Prostate gland (tissue), 2 donors: ENCODE results near the gene ADM2. TPM values are rescaled to one million over a fixed set of nuclear protein-coding genes. Genes with fewer than 3 reads are reported as not detected.

Experiments used
- DNase-seq: peaks from one replicate; pipeline ENCODE4 v3.0.0-alpha.2; 2019; ENCODE audit warnings: low spot score
- H3K27ac ChIP-seq, 2 donors: fragments of 200-600 bp; sonication (generic); 2 replicates each; pipeline ENCODE4 v1.5.1; 2017 to 2019
- H3K27me3 ChIP-seq: fragments of 200-600 bp; sonication (generic); replicated peaks from 2 replicates; pipeline ENCODE4 v1.5.1; 2019; ENCODE audit not compliant: insufficient read depth
- H3K36me3 ChIP-seq, 2 donors: fragments of 200-600 bp; sonication (generic); 1 replicate in 1 of 2; 2 replicates in 1 of 2; pipeline versions ENCODE4 v1.5.1 to v1.8.1; 2017 to 2019
- H3K4me1 ChIP-seq: fragments of 200-600 bp; sonication (generic); replicated peaks from 2 replicates; pipeline ENCODE4 v1.5.1; 2019
- H3K4me3 ChIP-seq, 2 donors: fragments of 200-600 bp; sonication (generic); 2 replicates each; pipeline ENCODE4 v1.5.1; 2017 to 2019
- H3K9me3 ChIP-seq: fragments of 200-600 bp; sonication (generic); 2 replicates; pipeline ENCODE4 v1.5.1; 2017
- CTCF ChIP-seq, 4 experiments: fragments of 200-600 bp in 2 of 4; fragments of 450-650 bp in 2 of 4; sonication (generic) in 2 of 4; IDR thresholded peaks; 1 replicate in 3 of 4; 2 replicates in 1 of 4; pipeline ENCODE4 v1.5.1; 2016 to 2019; ENCODE audit warnings: antibody characterized with exemption in 4 of 4, mild to moderate bottlenecking in 2 of 4, moderate library complexity in 2 of 4
- POLR2A ChIP-seq: fragments of 450-650 bp; IDR thresholded peaks from one replicate; pipeline ENCODE4 v1.6.1; 2016; ENCODE audit warnings: antibody characterized with exemption, mild to moderate bottlenecking
- POLR2AphosphoS5 ChIP-seq: sonication (generic); formaldehyde crosslinking; IDR thresholded peaks from one replicate; pipeline ENCODE4 v1.6.1; 2017; ENCODE audit warnings: antibody characterized with exemption
- WGBS: methylation state at CpG from one replicate; pipeline ENCODE4 v1.1.5; 2018; 5-methylcytosine and 5-hydroxymethylcytosine counted together
- intact Hi-C: fragments of 100-400 bp; cut with DNase I; formaldehyde crosslinking; loops from one replicate; pipeline ENCODE4 v1.14.2; 2022
- total RNA-seq, 2 donors: library from RNA; depleted of rRNA; stranded (reverse); fragments of >200 nt; gene quantifications; one replicate each; pipeline ENCODE4 v1.1.0, GENCODE V29; 2016

The ADM2 gene
- total RNA-seq, 2 donors from 2014 or later, result 7.3 to 7.9 TPM

- Histone ChIP-seq H3K27me3 (no peaks in the 10 kb centered on the region), H3K4me3 (no peak overlapping the region), H3K9me3 (no peaks in the 10 kb centered on the region), H3K36me3 (peaks cover 0 to 14% of the 10 kb centered on the region in 2 donors), H3K4me1 (peaks cover 11% of the 10 kb centered on the region), H3K27ac (no peak overlapping the region)
- 83% methylated on average over 22 of the region's 26 CpGs for WGBS
- intact Hi-C loops, result no loop called here
- DNase-seq, result no peak
- no peak for TF ChIP-seq CTCF (IDR thresholded peaks at IDR 0.05)
These were observed 22.3 kb downstream of the ADM2 start for GRCh38 chr22:50503475-50504145.

- no peaks in the 10 kb centered on the region for H3K9me3 ChIP-seq
- intact Hi-C loops, result no loop called here
- H3K4me1 ChIP-seq, result peaks cover 14% of the 10 kb centered on the region
- no peaks in the 10 kb centered on the region for H3K27me3 ChIP-seq
- WGBS, result 58% methylated on average over 40 of the region's 44 CpGs
- TF ChIP-seq POLR2AphosphoS5 (no peak), CTCF (IDR thresholded peaks at IDR 0.05) (no peak), POLR2A (no peak)
- no peak overlapping the region for H3K27ac ChIP-seq
- DNase-seq, result no peak
- no peak overlapping the region for H3K4me3 ChIP-seq
- H3K36me3 ChIP-seq, result peaks cover 0 to 14% of the 10 kb centered on the region in 2 donors
These were observed 23.2 kb downstream of the ADM2 start for GRCh38 chr22:50504369-50505211.

- 72% methylated on average over 3 of the region's 14 CpGs for WGBS
These were observed 24.0 kb downstream of the ADM2 start for GRCh38 chr22:50505276-50505775.

GRCh38 chr22:50505776-50506610 is 24.6 kb downstream of the ADM2 start:
- no peak for DNase-seq

More at GRCh38 chr22:50505276-50505775, 24.0 kb downstream of the ADM2 start:
- no peak for DNase-seq
- Histone ChIP-seq H3K9me3 (no peaks in the 10 kb centered on the region), H3K4me1 (peaks cover 14% of the 10 kb centered on the region), H3K27me3 (no peaks in the 10 kb centered on the region), H3K36me3 (peaks cover 0 to 14% of the 10 kb centered on the region in 2 donors), H3K4me3 (no peak overlapping the region), H3K27ac (no peak overlapping the region)
- intact Hi-C loops, result no loop called here
- TF ChIP-seq CTCF (IDR thresholded peaks at IDR 0.05) (no peak), POLR2AphosphoS5 (no peak), POLR2A (no peak)

More at GRCh38 chr22:50505776-50506610, 24.6 kb downstream of the ADM2 start:
- no peak for TF ChIP-seq CTCF (IDR thresholded peaks at IDR 0.05)
- TF ChIP-seq POLR2A, result no peak
- TF ChIP-seq POLR2AphosphoS5, result no peak
- Histone ChIP-seq H3K36me3 (peaks cover 0 to 14% of the 10 kb centered on the region in 2 donors), H3K4me3 (peak overlapping the region in 1 of 2 donors; percentile 85), H3K27me3 (no peaks in the 10 kb centered on the region), H3K9me3 (no peaks in the 10 kb centered on the region), H3K4me1 (peaks cover 14% of the 10 kb centered on the region), H3K27ac (no peak overlapping the region)
- WGBS, result 85% methylated on average over 28 of the region's 41 CpGs
- intact Hi-C loops, result no loop called here
